ENCODE measurements around the gene PLA2R1.

The PLA2R1 gene

DNA sequence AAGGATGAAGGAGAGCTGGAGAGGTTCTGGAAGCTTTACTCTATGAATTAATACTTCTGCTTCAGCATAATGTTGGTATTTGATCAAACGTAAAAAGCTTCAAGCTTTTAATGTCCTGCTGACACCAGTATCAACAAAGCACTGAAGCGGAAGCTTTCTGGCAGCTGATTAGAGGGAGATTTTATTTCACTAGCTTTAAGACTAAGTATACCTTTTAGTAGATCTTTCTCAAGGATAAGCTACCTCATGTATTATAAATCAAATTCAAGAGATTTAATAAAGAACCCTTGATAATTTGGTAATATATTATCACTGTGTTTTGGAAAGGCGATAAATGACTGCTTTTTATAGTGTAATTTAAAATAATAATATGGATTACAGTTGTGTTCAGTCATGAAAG lies 136.4 kb downstream of the PLA2R1 start:
- no peak for DNase-seq

DNA sequence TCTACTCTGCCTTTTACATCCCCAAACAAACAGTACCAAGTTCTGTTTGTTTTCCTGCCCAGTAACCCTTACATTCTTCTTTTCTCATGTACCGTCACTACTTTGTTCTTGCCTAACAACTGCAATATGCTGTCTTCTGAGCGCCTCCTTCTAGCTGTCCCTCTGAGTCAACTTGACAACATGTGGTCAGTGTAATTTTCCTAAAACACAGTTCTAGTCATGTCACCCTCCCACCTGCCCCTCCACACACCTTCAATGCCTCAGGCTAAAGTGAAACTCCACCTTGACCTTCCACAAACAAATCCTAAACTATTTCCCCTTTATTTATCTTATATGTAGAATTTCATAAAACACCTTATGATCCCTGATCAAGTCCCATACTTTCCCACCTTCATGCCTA lies 139.9 kb downstream of the PLA2R1 start:
- no peak for DNase-seq

DNA sequence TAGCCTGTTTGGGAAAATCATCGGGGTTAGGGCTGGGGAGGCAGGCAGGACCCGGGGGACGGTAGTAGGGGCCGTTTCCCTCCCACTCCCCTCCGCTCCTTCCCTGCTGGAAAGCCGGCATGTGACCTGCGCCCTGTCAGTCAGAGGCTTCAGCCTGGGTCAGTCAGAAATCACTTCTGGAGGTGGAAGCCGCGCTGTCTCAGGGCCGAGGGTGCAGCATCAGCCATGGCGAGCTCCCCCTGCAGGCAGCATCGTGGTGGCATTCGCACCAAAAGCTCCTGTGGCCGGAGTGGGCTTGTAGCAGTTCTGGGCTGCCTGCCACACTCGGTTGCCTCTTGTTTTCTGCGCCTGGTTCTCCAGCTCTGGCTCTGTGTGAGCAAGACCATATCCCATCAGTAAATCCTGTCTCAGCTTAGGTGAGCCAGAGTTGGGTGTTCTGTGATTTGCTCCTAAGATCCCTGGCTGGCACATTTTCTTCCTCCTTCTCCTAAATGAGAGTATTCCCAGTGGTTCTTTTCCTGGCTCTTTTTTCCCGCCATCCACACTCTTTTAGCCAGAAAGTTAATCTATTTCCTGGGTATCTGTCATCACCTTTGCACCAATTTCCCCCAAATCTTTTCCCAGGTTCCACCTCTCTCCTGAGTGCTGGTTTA lies 140.5 kb downstream of the PLA2R1 start:
- no peak for DNase-seq

DNA sequence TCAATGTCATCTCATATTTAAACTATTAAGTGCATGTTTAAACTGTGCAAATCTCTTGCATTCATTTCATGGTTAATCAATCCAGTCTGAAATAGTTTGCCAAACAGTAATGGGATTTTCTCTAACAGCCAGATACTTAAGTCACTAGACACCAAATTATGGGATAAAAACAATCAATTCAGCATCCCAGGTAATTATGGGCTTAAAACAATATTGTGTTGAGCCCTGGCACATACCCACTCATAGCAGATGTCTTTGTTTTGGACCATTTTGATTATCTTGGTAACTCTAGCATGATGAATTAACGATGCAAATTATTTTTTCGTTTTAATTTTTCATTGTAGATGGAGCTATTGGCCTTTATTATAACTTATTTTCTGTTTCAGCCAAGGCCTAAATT lies 145.9 kb downstream of the PLA2R1 start:
- DNase-seq, result no peak

DNA sequence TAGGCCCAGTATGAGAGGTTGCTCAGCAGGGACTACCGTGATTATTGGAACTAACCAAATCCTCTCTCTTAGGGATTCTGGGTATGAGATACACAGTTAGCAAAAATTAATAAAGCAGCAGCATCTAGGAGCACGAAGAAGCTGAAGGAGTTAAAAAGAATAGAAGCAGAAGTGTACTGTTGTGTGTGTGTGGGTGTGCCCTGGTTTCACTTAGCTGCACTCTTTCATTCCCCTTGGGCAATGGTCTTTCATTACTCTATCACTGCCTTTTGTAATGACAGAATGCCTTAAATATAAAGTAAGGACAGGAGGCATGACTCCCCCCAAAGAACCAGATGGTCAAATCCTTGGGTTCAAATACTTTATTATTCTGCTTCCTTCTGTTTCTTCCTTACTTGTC lies 148.5 kb downstream of the PLA2R1 start:
- DNase-seq, result no peak

DNA sequence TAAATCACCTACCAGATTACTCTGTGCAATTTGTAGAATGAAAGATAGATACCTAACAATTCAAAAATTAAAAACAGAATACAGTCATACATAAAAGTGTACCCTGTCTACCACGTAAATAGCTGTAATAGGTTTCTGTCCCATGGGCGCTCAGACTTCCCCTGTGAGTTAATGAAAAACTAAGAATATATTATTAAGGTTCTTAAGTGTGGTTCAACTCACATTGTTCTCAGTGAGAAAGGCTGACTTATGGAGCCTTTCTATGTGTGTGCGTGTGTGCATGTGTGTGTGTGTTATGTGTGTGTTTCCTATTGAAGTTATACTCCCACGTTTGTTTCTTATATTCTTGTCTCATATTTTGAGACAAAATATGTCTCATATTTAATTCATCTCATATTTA lies 149.8 kb downstream of the PLA2R1 start:
- no peak for DNase-seq

DNA sequence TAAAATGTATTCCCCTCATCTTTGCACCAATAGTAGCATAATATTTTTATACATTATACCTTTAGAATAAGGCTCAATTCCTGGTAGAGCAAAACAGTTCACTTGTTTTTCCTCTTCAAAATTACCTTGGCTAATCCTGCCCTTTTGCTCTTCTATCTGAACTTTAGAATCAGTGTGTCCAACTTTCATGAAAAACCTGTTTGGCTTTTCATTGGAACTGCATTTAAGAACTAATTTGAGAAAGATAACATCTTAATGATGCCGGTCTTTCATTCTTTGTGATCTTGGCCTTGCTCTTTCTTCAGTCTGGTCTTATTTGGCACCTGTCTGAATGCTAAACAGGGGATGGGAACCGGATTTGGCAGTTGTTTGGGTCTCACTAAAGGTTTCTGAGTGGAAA lies 151.5 kb downstream of the PLA2R1 start:
- DNase-seq, result no peak

DNA sequence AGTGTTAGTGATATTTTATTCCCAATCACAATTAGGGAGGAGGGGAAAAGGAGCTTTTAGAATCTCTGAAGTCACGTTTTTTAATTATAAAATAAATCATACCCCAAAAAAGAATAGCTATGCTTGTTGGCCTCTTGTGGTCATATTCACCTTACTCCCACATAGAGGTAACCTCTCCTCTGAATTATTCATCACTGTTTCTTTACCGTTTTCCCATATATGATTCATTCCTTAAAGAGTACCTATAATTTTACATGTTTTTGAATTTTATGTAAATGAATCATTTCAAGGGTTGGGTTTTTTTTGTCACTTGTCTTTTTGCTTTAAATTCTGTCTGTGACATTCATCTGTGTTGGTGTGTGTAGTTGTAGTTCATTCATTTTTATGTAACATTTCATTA lies 153.8 kb downstream of the PLA2R1 start:
- no peak for DNase-seq

DNA sequence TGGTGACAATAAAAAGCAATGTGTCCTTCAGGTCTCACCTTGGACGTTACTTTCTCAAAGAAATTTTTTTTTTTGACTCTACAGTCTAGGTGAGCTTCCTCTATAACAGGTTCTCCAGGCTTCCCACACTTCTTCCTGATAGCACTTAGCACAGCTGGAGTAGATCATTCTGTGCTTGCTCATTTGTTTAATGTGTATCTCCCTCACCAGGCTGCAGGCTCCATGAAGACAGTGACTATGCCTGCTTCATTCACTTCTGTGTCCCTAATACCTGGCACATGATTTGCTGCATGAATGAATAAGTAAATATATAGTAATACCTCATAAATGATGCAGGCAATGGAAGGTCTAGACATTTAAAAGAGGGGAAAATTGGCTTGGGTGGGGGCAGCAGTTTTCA lies 154.5 kb downstream of the PLA2R1 start:
- DNase-seq, result no peak

DNA sequence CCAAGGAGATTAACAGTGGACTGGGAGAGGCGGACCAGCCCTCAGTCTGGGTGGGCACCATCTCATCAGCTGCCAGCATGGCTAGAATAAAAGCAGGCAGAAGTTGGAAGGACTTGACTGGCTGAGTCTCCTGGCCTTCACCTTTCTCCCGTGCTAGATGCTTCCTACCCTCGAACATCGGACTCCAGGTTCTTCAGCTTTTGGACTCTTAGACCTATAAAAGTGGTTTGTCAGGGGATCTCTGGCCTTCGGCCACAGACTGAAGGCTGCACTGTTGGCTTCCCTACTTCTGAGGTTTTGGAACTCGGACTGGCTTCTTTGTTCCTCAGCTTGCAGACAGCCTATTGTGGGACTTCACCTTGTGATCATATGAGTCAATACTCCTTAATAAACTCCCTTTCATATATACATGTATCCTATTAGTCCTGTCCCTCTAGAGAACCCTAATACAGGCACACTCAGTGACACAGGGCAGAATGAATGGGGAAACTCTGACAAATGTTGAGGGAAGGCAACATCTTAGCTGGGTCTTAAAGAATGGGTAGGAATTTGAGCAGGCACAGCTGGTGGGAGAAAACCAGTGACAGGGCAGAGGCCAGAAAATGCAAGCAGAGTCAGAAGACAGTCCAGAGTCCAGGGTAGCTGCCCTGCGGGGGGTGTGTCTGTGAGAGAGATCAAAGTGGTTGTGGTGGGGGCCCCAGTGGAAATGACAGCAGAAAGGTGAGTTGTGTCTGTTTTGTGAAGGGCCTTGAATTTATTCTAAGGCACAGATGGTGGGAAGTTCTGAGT lies 156.3 kb downstream of the PLA2R1 start:
- DNase-seq, result no peak

DNA sequence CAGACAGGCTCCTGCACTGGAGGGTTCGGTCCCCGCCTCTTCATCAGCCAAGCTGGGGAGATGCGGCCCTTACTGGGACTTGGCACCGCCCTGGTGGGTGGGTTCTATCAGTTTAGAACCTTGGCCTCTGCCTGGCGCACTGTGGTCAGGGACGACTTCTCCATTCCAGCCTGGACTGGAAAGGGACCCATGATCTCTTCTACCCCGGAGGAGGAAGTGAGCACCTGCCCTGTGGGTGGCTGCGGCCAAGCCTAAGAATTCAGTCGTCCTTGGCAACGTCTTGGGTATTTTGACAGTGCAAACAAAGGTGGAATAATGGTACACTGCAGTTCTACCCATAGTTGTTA lies 157.5 kb downstream of the PLA2R1 start:
- no peak for DNase-seq

DNA sequence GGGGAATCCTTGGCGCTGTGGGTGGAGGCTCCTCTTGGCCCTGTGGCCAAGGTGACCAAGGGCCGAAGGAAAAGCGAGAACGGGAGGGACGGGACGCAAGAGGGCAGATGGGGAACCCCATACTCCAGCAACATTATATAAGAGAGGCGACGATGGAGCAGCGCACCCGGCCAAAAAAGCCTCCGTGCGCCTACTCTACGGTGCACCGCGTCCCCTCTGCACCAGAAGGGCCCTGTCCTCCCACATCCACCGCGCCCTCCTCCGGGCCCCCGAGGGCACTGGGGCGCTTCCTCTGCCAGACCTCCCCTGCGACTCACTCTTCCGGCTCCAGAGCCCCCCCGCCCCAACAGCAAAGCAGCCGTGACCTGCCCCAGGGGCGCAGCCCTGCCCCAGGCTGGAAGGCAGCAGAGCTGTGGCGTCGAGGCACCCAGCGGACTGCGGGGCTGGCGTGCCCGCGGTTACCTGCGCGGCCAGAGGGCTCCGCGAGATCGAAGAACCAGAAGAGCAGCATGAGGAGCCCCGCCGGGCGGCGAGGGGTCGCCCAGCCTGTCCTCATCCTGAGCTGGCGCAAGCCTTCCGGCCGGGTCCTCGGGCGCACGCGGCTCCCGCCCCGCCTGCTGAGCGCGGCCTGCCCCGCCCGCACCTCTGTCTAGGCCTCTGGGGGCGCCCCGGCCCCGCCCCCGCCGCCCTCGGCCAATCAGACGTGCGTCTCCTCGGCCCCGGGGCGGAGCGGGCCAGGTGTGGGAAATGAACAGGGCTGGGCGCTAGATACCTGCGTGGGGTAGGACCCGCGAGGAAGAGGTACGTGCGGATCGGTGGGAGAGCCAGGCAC lies 158.1 kb downstream of the PLA2R1 start, which contains the start of gene LY75:
Gene LY75 (minus strand): TSS at position 630 of the 832 bp plus-strand sequence.
- DNase-seq, result no peak

DNA sequence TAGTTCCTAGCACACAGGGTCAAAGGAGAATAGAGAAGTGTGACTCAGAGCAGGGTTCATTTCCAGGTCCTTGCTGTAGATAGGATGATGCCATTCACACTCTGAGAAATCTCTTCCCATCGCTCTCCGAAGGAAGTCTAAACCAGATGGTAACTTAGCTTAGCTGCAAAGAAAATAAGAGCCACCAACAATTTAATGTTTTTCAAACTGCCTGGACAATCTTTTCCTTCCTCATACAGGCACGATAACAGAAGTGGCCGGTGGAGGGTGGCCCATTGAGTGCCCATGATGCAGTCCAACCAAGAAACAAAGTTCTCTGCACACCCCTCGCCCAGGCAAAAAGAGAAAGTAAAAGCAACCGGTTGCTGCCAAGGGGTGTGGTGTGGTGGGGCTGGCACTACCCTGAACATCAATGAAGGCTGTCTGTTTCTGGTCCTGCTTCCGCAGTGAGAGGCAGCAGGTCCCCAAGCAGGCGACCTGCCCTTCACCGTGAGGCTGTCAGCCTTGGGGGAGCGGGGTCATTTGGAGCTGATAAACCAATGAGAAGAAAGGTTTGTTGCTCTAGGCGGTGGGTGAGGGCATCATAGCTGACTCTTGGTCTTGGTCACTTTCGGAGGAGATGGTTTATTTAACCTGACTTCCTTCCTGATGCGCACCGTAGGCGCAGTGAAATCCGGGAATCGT lies 158.8 kb downstream of the PLA2R1 start:
- DNase-seq, result no peak

DNA sequence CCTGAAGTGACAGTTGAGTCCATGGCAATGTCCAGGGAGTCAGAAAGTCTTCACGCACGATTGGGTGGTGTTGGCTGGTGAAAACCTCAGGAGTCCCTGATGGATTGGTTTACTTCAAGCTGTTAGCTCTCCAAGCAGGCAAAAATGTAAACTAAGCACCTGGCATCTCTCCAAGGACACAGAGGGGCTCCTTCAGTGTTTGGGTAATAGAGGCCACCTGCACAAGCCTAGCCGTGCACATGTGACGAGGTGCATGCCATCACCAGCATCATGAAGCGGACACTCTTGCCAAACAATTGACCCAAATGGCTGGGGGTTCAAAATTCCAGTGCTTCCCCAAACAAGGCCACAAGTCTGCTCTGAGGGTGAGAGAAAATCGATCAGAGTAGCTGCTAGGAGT lies 159.7 kb downstream of the PLA2R1 start:
- DNase-seq, result peak; percentile 36

DNA sequence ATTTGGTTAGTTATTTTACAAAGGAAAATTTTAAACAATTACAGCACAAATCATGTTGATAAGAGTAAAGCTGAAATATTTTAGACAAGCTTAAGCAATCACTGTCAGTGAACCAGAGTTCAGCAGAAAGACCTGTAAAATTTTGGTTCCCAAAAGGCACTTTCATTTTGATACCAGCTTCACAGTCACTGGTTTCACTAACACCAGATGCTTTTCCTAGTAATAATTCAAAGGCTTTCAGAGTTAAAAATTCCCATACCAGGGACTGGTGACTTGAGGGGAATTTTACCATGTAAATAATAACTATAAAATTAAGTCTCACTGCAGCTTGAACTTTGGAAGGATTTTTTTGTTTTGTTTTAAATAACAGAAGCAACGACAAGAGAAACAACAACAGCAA lies 162.1 kb downstream of the PLA2R1 start:
- DNase-seq, result no peak

DNA sequence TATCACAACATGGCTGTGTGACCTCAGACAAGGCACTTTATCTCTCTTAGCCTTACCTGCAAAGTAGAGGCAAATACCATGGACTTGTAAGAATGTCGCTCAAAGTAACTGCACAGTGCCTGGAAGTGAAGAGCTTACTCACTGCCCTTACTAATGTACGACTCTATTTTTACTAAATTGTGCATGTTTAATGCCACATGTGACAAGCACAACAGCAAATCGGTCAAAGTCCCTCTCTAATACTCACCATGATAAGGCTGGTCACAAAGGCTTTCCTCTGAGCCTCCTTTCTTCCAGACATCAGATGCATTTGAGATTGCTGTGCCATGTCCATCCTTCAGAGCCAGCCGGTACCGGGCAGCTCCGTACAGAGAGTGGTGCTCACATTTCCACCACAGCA lies 164.0 kb downstream of the PLA2R1 start:
- no peak for DNase-seq

DNA sequence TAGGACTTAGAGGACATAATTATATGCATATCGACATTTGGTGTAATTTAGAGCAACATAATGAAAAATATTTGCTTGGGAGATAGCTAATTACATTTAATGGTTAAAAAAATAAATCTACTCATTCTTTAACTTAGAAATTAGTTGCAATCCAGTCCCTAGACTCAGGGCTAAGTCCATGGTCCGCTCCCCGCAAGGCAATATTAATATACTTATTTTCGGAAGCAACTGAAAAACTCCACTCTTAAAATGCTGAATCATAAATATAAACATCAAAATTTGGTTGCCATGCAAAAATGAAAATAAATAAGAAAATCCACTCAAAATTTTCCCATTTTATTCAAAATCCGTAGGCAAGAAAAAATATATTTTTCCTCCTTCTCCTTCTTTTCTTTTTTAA lies 164.7 kb downstream of the PLA2R1 start:
- no peak for DNase-seq

DNA sequence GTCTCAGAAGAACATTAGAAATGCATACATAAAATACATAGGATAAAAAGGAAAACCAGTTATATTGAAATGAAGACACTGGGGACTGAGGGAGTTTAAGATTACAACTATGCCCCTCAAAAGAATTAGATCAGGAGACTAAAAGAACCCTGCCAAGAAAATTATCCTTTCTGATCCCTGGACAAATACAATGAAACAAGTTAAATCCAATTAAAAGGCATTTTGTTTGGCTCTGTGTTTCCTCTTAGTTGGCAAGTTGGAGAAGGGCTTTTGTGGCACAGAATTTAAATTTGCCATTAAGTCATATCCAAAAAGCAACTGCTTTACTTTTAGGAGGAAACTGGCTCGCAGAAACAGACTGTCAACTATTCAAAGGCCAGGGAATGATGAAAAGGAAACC lies 165.3 kb downstream of the PLA2R1 start:
- no peak for DNase-seq

DNA sequence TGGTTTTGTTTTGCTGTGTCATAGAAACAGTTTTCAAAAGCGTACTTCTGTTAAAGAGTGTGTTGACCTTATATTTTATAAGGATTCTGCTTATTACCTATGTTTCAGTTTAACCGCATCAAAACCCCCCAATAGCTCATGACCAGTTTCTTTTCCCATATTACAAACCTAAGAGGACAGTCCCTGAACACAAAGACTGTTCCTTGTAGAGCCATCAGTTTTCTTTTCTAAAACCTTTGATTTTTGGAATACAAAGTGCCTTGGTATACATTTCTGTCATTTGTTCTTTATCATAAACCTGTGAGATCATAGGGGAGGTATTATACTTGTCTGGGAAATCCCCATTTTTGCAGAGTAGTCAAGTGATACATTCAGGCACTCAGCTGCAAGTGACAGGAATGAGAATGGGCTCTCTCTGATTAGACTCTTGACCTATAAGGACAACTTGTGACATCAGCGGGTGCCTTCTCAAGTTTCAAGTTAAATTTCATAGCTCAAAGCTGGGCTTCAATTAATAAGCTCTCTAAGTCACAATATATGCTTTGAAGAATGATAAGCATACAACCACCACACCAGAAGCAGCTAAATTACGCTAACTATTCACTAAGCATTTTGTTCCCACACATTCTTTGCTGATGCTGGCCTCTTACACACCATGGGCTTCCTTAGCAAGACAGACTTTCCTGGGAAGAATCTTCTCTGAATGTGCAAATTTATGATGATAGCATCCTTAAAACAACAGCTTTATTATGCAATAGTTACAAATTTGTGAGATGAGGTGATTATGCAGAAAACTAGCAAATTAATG lies 167.0 kb downstream of the PLA2R1 start:
- DNase-seq, result no peak

DNA sequence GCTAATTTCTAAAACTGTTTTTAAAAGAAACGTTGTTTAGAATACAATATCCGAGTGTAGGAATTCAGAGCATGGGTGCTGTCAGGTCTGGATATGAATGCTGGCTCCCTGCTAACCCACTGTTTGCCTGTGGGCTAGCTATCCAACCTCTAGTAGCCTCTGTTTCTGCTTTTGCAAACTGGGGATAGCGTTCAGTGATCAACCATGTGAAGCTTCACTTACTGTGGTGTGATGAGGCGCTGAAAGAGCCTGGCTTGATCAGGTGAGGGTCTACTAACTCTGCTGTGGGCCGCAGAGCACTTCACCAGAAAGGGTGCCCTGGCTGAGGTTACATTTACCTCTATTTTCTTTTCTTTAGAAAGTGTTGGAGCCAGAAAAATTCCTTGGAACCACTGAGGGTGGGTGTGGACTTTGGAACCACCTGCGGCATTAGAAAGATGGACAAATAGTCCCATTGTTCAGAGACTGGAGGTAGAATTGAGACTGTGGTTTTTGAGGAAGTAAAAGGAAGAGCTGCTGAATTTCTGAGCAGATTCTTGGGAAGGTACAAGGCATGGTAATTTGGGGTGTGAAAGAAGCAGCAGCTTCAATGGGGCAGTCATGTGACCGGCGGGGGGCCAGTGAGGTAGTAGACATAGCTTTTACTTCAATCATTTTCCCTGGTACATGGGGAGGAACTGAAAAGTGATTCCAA lies 168.1 kb downstream of the PLA2R1 start:
- DNase-seq, result no peak

DNA sequence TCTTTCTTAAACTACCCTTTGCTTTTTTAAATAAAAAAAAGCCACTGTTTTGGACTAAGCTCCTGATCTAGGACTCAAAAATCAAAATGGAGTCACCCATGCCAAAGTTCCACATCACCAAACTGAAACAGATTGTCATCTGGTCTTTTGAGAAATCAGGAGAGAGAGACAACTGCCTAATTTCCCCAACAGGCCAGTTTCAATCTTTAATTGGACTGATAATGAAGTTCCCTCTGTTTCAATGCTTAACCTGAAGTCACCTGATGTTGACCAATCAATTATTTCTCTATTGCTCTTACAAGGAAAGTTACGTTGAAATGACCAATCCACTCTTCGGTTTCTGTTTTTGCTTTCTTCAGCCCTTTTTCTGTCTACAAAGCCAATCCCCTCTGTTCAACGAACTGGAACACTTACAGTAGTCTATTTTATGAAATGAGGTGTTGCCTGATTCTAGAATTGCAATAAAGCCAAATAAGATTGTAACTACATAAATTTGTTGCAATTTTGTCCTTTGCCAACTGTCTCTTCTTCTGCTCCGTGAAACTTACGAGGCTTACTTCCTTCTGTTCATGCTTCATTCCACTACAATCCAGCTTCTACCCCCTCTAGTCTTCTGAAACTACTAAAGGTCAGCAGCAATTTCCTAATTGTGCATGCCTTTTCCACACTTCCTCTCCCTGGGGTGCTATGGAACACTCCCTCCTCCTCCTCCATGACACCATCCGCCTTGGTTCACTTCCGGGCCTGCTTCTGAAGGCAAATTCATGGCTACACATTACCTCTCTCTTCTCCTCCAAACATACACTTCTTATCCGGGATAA lies 169.2 kb downstream of the PLA2R1 start:
- no peak for DNase-seq
